Panc1 (cell line): ENCODE data around the gene WDR35.

ENCODE experiments used
- CTCF ChIP-seq: fragments of 450-650 bp; IDR thresholded peaks from 2 replicates; pipeline ENCODE4 v1.5.1; 2017; ENCODE audit warnings: mild to moderate bottlenecking
- REST ChIP-seq, 2 experiments: IDR thresholded peaks; 2 replicates each; pipeline ENCODE4 v1.6.1; 2011 to 2012; ENCODE audit warnings: low read depth in 2 of 2, control low read depth in 1 of 2, low read length in 1 of 2, mild to moderate bottlenecking in 1 of 2, moderate library complexity in 1 of 2; ENCODE audit not compliant: insufficient read depth in 1 of 2

GRCh38 chr2:20034821-20035220 is 44.9 kb upstream of the WDR35 start:
- TF ChIP-seq CTCF (no peak), REST (IDR thresholded peaks at IDR 0.05; ENCODE audit: insufficient read depth in 1 of 2, low read depth in 2 of 2, low read length in 1 of 2) (no peak)
